NCI-H226 (cell line): ENCODE results near the gene CDKN2A.

ENCODE experiments used
- DNase-seq: peaks from one replicate; pipeline ENCODE4 v3.0.0-alpha.2; 2015

Gene CDKN2A

DNA sequence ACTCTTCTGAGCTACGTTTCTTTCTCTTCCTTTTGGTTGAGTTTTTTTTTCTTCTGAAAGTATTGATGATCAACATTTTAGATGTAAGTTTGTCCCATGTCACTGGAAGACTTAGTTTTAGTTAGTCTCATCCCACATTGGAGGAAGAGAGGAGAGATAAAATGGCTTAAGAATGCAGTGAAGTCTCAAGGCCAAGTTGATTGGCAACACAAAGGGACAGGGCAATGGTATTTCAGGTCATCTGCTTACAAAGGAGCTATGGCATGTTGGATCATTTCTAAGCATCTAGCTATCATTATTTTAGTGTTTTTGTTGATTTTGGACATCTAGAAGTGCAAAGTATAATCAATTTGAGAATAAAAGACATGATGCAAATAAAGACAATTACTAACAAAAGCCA lies 58.6 kb downstream of the CDKN2A start:
- DNase-seq: no peak

DNA sequence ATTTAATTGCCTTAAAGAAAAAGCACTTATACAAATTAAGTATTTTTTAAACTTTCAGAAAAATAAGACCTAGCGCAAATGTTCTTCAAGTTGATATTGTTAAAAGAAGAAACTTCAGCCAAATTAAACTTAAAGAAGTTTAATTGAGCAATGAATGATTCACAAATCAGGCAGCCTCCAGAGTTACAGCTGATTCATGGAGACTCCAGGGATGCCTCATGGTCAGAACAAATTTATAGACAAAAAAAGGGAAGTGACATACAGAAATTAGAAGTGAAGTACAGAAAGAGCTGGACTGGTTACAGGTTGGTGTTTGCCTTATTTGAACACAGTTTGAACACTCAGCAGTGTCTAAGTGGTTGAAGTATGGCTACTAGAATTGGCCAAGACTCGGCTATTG lies 60.3 kb downstream of the CDKN2A start:
- no peak for DNase-seq

DNA sequence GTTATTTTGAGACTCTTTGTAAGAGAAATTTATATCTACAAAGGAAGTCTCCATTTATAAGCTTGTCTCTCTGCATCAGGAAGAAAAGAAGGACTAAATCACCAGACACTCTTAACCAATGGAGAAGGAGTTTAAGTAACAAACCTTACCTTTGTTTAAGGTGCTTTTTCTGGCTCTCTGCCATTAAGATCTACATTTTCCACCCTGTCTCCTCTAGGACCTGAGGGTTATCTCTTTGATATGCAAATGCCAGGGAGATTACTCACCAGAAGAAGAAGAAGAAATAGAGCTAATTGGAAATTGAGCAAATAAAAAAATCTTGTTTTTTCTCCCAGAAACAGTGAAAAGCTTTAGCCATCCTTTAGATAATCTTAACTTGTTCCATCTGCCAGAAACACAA lies 60.9 kb downstream of the CDKN2A start:
- no peak for DNase-seq

DNA sequence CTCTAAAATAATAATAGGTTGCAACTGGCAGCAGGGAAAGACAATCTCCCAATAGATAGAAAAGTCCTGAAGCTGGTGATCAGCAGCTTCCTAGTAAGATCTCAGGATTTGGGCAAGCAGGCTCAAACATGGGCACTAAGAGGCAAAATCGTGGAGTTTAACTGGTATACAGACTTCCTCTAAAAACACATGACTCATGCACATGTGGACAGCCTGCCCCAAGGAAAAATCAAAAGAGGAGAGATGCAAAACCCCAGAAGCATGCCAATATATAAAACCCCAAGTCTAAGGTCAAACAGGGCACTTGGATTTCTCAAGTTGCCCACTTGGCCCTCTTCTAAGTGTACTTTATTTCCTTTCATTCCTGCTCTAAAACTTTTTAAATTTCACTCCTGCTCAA lies 62.8 kb downstream of the CDKN2A start:
- DNase-seq: no peak

DNA sequence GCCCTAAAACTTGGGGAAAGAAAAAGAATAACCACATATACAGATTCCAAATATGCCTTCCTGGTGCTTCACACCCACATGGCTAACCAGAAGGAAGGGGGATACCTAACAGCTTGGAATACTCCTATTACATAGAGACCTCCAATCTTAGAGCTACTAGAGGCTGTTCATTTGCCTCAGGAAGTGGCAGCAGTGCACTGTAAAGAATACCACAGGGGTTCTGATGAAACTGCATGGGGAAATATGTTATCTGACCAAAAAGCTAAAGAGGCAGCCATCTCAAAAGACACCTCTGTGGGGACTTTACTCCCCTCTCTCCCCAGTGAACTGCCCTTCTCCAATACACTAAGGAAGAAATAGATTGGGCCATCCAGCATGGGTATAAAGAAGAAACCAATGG lies 66.4 kb downstream of the CDKN2A start:
- DNase-seq: no peak

DNA sequence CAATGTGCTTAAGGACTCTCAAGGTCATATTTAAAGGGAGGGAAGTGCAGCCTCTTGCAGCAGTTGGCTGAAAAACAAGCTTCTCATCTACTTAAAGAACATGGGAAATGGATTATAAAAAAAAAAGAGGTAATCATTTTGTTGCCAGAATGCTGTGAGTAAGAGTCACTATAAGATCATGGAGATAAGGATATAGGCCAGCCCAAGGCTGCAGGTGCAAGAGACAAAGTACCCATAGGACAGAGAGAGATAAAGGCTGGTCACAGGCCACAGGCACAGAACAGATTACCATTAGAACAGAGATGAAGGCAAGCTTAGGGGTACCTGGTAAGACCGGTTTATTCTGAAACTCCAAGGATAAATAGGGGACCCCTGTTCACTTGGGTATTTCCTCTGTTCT lies 70.5 kb downstream of the CDKN2A start:
- DNase-seq: no peak

DNA sequence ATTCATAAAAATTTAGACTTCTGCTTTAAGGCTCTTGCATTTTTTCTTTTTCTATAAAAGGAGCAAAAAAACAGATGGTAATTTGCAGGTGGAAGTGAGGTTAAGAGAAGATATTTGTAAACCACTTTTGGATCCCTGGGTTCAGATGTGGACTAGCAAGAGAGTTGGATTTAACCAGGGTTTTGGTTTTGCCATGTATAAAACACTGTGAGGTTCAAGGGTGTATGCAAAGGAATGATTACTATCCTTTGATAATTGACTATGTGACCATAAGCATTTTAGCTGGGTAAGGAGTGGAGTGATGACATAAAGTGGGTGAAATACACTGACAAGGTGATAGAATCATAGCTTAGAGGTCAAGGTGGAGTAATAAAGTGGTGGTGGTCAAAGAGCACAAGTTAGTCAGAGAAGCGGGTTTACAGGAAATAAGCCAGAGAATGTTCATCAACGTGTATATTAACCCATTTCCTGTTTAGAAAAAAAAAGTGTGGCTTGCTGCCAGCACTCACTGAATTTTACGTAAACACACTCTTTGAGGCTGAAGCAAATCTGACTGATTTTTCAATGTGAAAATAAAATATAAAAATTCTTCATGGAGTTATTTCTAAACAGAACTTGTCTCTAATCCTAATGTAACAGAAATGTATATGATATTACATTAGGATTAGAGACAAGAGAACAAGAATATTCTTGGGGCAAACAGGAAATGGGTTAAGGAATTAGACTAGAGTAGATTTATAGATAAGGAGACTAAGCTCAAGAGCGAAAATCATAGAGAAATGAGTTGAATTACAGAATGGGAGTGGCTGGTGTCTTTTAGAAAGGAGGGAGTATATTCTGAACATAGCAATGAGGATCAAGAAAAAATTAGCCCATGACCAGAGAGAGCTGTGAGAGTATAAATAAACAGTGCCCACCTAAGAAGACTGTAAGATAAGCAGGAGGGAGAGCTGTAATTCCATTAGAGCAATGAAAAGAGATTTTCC lies 74.5 kb downstream of the CDKN2A start:
- DNase-seq: peak; percentile 43
